OCI-LY7 (cell line): Measurements from ENCODE around the gene CD300H.

Experiments used
- EZH2phosphoT487 ChIP-seq: fragments of 200-600 bp; sonication (generic); IDR thresholded peaks from 2 replicates; pipeline ENCODE4 v1.6.1; 2018; ENCODE audit warnings: low read depth, borderline replicate concordance, mild to moderate bottlenecking, mixed run types, antibody characterized with exemption, low read length, moderate library complexity, mixed read lengths
- TF ChIP-seq, protein P1 (sequence below): fragments of 200-600 bp; sonication (generic); conservative IDR thresholded peaks from 2 replicates; pipeline ENCODE4 v1.5.1; 2014; ENCODE audit warnings: mild to moderate bottlenecking, antibody characterized with exemption, low read length, moderate library complexity, mixed read lengths

DNA sequence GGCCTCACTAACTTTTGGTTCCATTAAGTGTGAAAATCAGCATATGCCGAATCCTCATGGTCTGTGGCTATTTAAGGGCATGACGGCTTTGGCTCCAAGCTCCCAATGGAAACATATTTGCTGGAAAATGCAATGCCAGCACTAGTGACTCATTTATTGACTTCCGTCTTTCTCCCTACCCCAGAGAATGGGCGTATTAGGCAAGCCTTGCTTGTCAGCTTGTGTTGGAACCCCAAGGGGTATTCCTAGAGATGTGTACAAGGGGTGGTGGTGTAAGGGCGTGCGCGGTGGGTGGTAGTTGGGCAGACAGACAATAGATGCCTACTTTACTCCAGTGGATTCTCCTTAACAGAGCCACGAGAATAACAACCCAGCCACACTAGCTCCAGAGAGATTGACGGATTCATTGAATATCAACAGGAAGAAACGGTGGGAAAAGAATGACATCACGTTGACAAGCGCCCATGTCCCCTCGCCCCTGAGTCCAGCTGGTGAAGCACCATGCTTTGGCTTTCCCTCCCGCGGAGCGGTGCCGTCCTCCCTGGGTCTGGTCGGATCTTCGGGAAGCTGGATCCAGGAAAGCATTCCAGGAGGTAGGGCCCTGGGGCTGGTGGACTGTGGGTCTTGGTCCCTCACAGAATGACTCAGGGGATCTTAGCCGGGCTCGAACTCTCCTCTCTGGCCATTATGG is 46.4 kb downstream of the CD300H start:
- TF ChIP-seq, protein P1, sequence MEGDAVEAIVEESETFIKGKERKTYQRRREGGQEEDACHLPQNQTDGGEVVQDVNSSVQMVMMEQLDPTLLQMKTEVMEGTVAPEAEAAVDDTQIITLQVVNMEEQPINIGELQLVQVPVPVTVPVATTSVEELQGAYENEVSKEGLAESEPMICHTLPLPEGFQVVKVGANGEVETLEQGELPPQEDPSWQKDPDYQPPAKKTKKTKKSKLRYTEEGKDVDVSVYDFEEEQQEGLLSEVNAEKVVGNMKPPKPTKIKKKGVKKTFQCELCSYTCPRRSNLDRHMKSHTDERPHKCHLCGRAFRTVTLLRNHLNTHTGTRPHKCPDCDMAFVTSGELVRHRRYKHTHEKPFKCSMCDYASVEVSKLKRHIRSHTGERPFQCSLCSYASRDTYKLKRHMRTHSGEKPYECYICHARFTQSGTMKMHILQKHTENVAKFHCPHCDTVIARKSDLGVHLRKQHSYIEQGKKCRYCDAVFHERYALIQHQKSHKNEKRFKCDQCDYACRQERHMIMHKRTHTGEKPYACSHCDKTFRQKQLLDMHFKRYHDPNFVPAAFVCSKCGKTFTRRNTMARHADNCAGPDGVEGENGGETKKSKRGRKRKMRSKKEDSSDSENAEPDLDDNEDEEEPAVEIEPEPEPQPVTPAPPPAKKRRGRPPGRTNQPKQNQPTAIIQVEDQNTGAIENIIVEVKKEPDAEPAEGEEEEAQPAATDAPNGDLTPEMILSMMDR: no peak
- TF ChIP-seq EZH2phosphoT487: no peak
